ENCODE data around the gene VPS13D.
A peak's percentile ranks its signal among the peaks of the same experiment; 100 is the strongest.
"Not testable (repeated sequence)": the region's sequence is repeated elsewhere in the genome, so short reads cannot be mapped to it uniquely, and the experiment has no call there.

The VPS13D gene

GRCh38 chr1:12450756-12451559, 221.1 kb downstream of the VPS13D start:
- Histone ChIP-seq H3K4me1 (ENCODE audit: control insufficient read depth, insufficient read depth, low read length) (peaks cover 11% of the 10 kb centered on the region), H3K9me3 (ENCODE audit: control insufficient read depth, low read length) (no peaks in the 10 kb centered on the region), H3K27me3 (ENCODE audit: control insufficient read depth, insufficient read depth, low read length, poor library complexity, severe bottlenecking) (no peaks in the 10 kb centered on the region), H3K36me3 (ENCODE audit: control insufficient read depth, insufficient read depth, low read length) (no peaks in the 10 kb centered on the region), H3K4me3 (ENCODE audit: insufficient read depth, low read depth, low read length) (no peak overlapping the region), H3K27ac (ENCODE audit: insufficient read depth, low read depth, low read length, poor library complexity, severe bottlenecking) (no peak overlapping the region)
- 93 to 94% methylated on average over 4 of the region's 4 CpGs for WGBS, 2 experiments

DNA sequence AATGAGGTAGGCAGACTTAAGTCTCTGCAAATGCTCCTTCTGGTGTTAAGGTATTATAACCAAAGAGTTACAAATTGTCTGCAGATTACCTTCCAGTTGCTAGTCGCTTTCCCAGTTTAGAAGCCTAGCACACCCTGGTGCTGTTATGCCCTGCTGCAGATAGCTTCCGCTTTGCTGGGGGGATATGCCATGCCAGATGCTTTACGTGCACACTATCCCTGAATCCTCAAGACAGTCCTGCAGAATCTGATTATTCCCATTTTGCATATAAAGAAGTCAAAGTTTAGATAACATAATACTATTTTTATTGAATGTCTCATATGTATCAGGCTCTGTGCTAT, 221.7 kb downstream of the VPS13D start:
- Histone ChIP-seq H3K27me3 (ENCODE audit: control insufficient read depth, insufficient read depth, low read length, poor library complexity, severe bottlenecking) (no peaks in the 10 kb centered on the region), H3K36me3 (ENCODE audit: control insufficient read depth, insufficient read depth, low read length) (no peaks in the 10 kb centered on the region), H3K4me3 (ENCODE audit: insufficient read depth, low read depth, low read length) (no peak overlapping the region), H3K9me3 (ENCODE audit: control insufficient read depth, low read length) (no peaks in the 10 kb centered on the region), H3K4me1 (ENCODE audit: control insufficient read depth, insufficient read depth, low read length) (peaks cover 11% of the 10 kb centered on the region), H3K27ac (ENCODE audit: insufficient read depth, low read depth, low read length, poor library complexity, severe bottlenecking) (no peak overlapping the region)
- WGBS, 2 experiments = 93 to 96% methylated on average over 3 of the region's 3 CpGs

DNA sequence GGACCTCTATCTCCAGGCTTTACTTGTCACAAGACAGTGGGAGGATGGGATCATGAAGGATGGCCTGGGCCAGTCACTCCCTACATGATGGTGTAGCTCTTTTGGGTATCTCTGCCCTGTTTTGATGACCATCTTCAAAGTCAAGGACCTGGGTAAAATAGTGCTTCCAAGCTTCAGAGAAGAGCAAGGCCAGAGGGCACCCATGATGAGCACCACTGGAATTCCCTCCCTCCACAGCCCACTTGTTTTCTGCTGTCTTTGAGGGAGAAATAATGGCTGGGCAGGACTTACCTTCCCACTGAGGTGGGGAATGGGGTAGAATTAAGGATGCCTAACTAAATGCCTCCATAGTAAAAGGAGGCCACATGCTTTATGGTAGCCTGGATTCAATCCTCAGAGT, 222.4 kb downstream of the VPS13D start:
- Histone ChIP-seq H3K4me3 (ENCODE audit: insufficient read depth, low read depth, low read length) (no peak overlapping the region), H3K27ac (ENCODE audit: insufficient read depth, low read depth, low read length, poor library complexity, severe bottlenecking) (no peak overlapping the region), H3K9me3 (ENCODE audit: control insufficient read depth, low read length) (no peaks in the 10 kb centered on the region), H3K27me3 (ENCODE audit: control insufficient read depth, insufficient read depth, low read length, poor library complexity, severe bottlenecking) (no peaks in the 10 kb centered on the region), H3K36me3 (ENCODE audit: control insufficient read depth, insufficient read depth, low read length) (no peaks in the 10 kb centered on the region), H3K4me1 (ENCODE audit: control insufficient read depth, insufficient read depth, low read length) (peaks cover 11% of the 10 kb centered on the region)

DNA sequence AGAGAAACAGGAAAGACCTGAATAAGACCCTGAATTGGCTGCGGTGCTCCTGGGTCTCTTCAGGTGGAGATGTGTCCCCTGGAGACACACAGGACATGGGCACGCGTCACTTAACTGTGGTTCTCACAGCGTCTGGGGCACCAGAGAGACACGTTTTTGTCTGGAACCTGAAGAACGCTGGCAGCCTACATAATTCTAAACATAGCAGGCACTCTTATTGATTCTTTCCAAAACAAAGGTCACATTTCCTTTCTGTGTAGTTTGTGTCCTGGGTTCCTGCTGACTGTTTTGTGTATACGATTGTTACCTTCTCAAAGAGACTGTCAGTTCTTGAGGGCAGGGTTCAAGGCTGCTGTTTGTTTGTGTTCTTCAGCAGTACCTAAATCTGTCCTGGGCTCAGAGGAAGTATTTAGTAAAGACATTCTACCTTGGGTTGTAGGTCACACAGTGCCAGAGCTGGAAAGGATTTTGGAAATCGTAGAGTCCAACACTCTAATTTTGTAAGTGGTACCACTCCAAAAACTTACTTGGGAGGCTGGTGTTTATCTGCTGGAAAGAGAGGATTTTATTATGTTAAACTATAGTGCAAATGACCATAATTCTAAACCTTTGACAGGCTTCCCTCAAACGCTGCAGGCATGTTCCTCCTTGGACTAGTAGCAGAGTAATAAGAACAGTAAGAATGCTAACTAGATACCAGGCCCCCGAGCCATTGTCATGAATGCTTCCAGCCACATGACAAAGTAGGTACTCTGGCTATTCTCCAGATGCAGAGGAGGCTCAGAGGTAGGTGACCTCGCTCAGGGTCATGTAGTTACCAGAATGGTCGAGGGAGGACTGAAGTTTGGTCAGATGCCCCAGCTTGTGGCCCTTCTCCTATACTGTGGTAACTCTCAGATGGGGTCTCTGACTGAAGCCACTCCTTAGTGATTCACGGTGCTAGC, 223.8 kb downstream of the VPS13D start:
- H3K27ac ChIP-seq (ENCODE audit: insufficient read depth, low read depth, low read length, poor library complexity, severe bottlenecking) = peak overlapping the region; percentile 26
- no peaks in the 10 kb centered on the region for H3K36me3 ChIP-seq (ENCODE audit: control insufficient read depth, insufficient read depth, low read length)
- H3K4me1 ChIP-seq (ENCODE audit: control insufficient read depth, insufficient read depth, low read length) = peaks cover 3% of the 10 kb centered on the region
- no peaks in the 10 kb centered on the region for H3K27me3 ChIP-seq (ENCODE audit: control insufficient read depth, insufficient read depth, low read length, poor library complexity, severe bottlenecking)
- H3K9me3 ChIP-seq (ENCODE audit: control insufficient read depth, low read length) = no peaks in the 10 kb centered on the region
- H3K4me3 ChIP-seq (ENCODE audit: insufficient read depth, low read depth, low read length) = no peak overlapping the region
- WGBS, 2 experiments = 85% methylated on average over 13 of the region's 13 CpGs

- Histone ChIP-seq H3K36me3 (ENCODE audit: control insufficient read depth, insufficient read depth, low read length) (no peaks in the 10 kb centered on the region), H3K9me3 (ENCODE audit: control insufficient read depth, low read length) (no peaks in the 10 kb centered on the region), H3K27ac (ENCODE audit: insufficient read depth, low read depth, low read length, poor library complexity, severe bottlenecking) (no peak overlapping the region), H3K4me1 (ENCODE audit: control insufficient read depth, insufficient read depth, low read length) (no peaks in the 10 kb centered on the region), H3K4me3 (ENCODE audit: insufficient read depth, low read depth, low read length) (no peak overlapping the region), H3K27me3 (ENCODE audit: control insufficient read depth, insufficient read depth, low read length, poor library complexity, severe bottlenecking) (no peaks in the 10 kb centered on the region)
- WGBS, 2 experiments = 90 to 98% methylated on average over 4 of the region's 4 CpGs
These were observed 224.9 kb downstream of the VPS13D start for GRCh38 chr1:12454406-12455391.

DNA sequence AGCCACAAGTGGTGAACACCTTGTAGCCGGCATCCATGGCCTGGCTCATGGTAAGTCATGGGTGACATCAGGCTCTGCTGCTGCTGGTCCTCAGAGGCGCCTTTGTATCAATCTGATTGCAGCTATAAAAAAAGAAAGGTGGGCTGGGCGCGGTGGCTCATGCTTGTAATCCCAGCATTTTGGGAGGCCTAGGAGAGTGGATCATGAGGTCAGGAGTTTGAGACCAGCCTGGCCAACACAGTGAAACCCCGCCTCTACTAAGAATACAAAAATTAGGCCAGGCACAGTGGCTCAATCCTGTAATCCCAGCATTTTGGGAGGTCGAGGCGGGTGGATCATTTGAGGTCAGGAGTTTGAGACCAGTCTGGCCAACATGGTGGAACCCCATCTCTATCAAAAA, 226.3 kb downstream of the VPS13D start:
- not testable (repeated sequence) for H3K27ac ChIP-seq (ENCODE audit: insufficient read depth, low read depth, low read length, poor library complexity, severe bottlenecking)

GRCh38 chr1:12456979-12457378, 227.1 kb downstream of the VPS13D start:
- H3K4me1 ChIP-seq (ENCODE audit: control insufficient read depth, insufficient read depth, low read length) = peaks cover 10% of the 10 kb centered on the region
- H3K4me3 ChIP-seq (ENCODE audit: insufficient read depth, low read depth, low read length) = no peak overlapping the region
- no peaks in the 10 kb centered on the region for H3K36me3 ChIP-seq (ENCODE audit: control insufficient read depth, insufficient read depth, low read length)
- WGBS, 2 experiments = 94% methylated on average over 1 of the region's 1 CpG
- H3K27me3 ChIP-seq (ENCODE audit: control insufficient read depth, insufficient read depth, low read length, poor library complexity, severe bottlenecking) = no peaks in the 10 kb centered on the region
- H3K27ac ChIP-seq (ENCODE audit: insufficient read depth, low read depth, low read length, poor library complexity, severe bottlenecking) = no peak overlapping the region
- H3K9me3 ChIP-seq (ENCODE audit: control insufficient read depth, low read length) = no peaks in the 10 kb centered on the region

More for the DNA sequence above, 226.3 kb downstream of the VPS13D start:
- not testable (repeated sequence) for H3K9me3 ChIP-seq (ENCODE audit: control insufficient read depth, low read length); H3K27me3 ChIP-seq (ENCODE audit: control insufficient read depth, insufficient read depth, low read length, poor library complexity, severe bottlenecking); H3K36me3 ChIP-seq (ENCODE audit: control insufficient read depth, insufficient read depth, low read length); H3K4me1 ChIP-seq (ENCODE audit: control insufficient read depth, insufficient read depth, low read length); H3K4me3 ChIP-seq (ENCODE audit: insufficient read depth, low read depth, low read length)
- WGBS, 2 experiments = 94 to 98% methylated on average over 7 of the region's 7 CpGs

DNA sequence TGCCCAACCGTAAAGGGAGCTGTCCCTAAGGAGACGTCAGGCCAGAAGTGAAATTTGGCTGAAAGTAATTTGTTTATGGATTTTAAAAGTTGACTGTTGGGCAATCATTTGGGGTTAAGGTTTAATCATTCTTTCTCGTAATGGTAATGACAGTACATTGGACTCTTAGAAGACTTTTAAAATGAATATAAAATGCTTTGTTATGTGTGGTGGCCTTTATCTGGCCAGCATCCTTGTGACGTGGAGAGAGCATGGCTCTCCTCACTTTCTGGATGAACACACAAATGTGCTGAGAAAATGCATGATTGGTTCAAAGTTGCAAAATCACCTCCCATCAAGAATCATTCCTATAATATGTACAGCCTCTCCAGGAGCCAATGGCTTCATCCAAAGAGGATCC, 227.9 kb downstream of the VPS13D start:
- Histone ChIP-seq H3K4me3 (ENCODE audit: insufficient read depth, low read depth, low read length) (no peak overlapping the region), H3K9me3 (ENCODE audit: control insufficient read depth, low read length) (no peaks in the 10 kb centered on the region), H3K4me1 (ENCODE audit: control insufficient read depth, insufficient read depth, low read length) (peaks cover 10% of the 10 kb centered on the region), H3K27me3 (ENCODE audit: control insufficient read depth, insufficient read depth, low read length, poor library complexity, severe bottlenecking) (no peaks in the 10 kb centered on the region), H3K36me3 (ENCODE audit: control insufficient read depth, insufficient read depth, low read length) (no peaks in the 10 kb centered on the region), H3K27ac (ENCODE audit: insufficient read depth, low read depth, low read length, poor library complexity, severe bottlenecking) (no peak overlapping the region)
- 92 to 93% methylated on average over 4 of the region's 4 CpGs for WGBS, 2 experiments

GRCh38 chr1:12458571-12458970, 228.7 kb downstream of the VPS13D start:
- WGBS, 2 experiments = 89 to 93% methylated on average over 1 of the region's 1 CpG
- H3K4me1 ChIP-seq (ENCODE audit: control insufficient read depth, insufficient read depth, low read length) = peaks cover 10% of the 10 kb centered on the region
- H3K4me3 ChIP-seq (ENCODE audit: insufficient read depth, low read depth, low read length) = no peak overlapping the region
- H3K36me3 ChIP-seq (ENCODE audit: control insufficient read depth, insufficient read depth, low read length) = no peaks in the 10 kb centered on the region
- no peak overlapping the region for H3K27ac ChIP-seq (ENCODE audit: insufficient read depth, low read depth, low read length, poor library complexity, severe bottlenecking)
- H3K9me3 ChIP-seq (ENCODE audit: control insufficient read depth, low read length) = no peaks in the 10 kb centered on the region
- no peaks in the 10 kb centered on the region for H3K27me3 ChIP-seq (ENCODE audit: control insufficient read depth, insufficient read depth, low read length, poor library complexity, severe bottlenecking)
